B cell (primary cell): ENCODE data around the gene TBCA. TPM values are rescaled to one million over a fixed set of nuclear protein-coding genes. Genes with fewer than 3 reads are reported as not detected.

Experiments
- ATAC-seq: fragments of 200-7000 bp; cut with Tn5 transposase; one replicate; pipeline ENCODE4 v1.10.0; 2021; ENCODE audit warnings: low read depth, mild to moderate bottlenecking, moderate number of reproducible peaks, moderate library complexity
- CTCF ChIA-PET: fragments of 350-600 bp; sonication (Branson Sonifier 250); formaldehyde crosslinking; loops from one replicate; lab custom pipeline; 2021; ENCODE audit warnings: antibody characterized with exemption, inconsistent platforms; lab: Charles Lee
- POLR2A ChIA-PET: fragments of 350-600 bp; sonication (Branson Sonifier 250); formaldehyde crosslinking; loops from one replicate; lab custom pipeline; 2021; ENCODE audit warnings: antibody characterized with exemption; lab: Charles Lee
- DNase-seq: peaks from one replicate; pipeline ENCODE4 v3.0.0; 2013
- H2AFZ ChIP-seq: 2 replicates; pipeline ENCODE4 v1.6.1; 2012; ENCODE audit warnings: mild to moderate bottlenecking, low read depth, low read length; ENCODE audit not compliant: insufficient read depth, poor library complexity, severe bottlenecking
- H3K27ac ChIP-seq, 2 donors: 1 replicate in 1 of 2; 2 replicates in 1 of 2; pipeline ENCODE4 v1.5.1; 2012 to 2013; ENCODE audit warnings: low read length in 2 of 2, mild to moderate bottlenecking in 2 of 2, moderate library complexity in 1 of 2
- H3K27me3 ChIP-seq, 4 experiments: fragments of 200-600 bp in 1 of 4; sonication (generic) in 1 of 4; replicated peaks in 1 of 4; 1 replicate in 2 of 4; 2 replicates in 2 of 4; pipeline versions ENCODE4 v1.6.1 to v1.7.0; 2013 to 2016; ENCODE audit warnings: low read length in 3 of 4, mild to moderate bottlenecking in 2 of 4, mixed read lengths in 1 of 4, moderate library complexity in 1 of 4; ENCODE audit not compliant: insufficient read depth in 4 of 4, control insufficient read depth in 3 of 4; ENCODE audit errors: control extremely low read depth in 1 of 4
- H3K36me3 ChIP-seq, 2 experiments: replicated peaks in 1 of 2; 1 replicate in 1 of 2; 2 replicates in 1 of 2; pipeline versions ENCODE4 v1.6.1 to v1.7.1; 2013; ENCODE audit warnings: low read length in 1 of 2; ENCODE audit not compliant: insufficient read depth in 2 of 2, control insufficient read depth in 1 of 2; ENCODE audit errors: control extremely low read depth in 1 of 2, extremely low read depth in 1 of 2
- H3K4me1 ChIP-seq, 2 donors: fragments of 200-600 bp in 1 of 2; sonication (generic) in 1 of 2; 1 replicate in 1 of 2; 2 replicates in 1 of 2; pipeline versions ENCODE4 v1.5.1 to v1.6.1; 2013 to 2017; ENCODE audit warnings: low read length in 2 of 2; ENCODE audit not compliant: control insufficient read depth in 2 of 2, insufficient read depth in 2 of 2
- H3K4me2 ChIP-seq: replicated peaks from 2 replicates; pipeline ENCODE3; 2012; ENCODE audit warnings: mild to moderate bottlenecking, low read depth, low read length; ENCODE audit not compliant: poor library complexity, severe bottlenecking
- H3K4me3 ChIP-seq, 5 experiments: fragments of 200-600 bp in 1 of 5; sonication (generic) in 1 of 5; 1 replicate in 3 of 5; 2 replicates in 2 of 5; pipeline versions ENCODE4 v1.5.1 to v1.7.0; 2011 to 2016; ENCODE audit warnings: low read length in 4 of 5, mild to moderate bottlenecking in 4 of 5, low read depth in 2 of 5, control low read depth in 1 of 5, moderate library complexity in 1 of 5; ENCODE audit not compliant: insufficient read depth in 1 of 5; ENCODE audit errors: control extremely low read depth in 1 of 5, extremely low read depth in 1 of 5
- H3K79me2 ChIP-seq: fragments of 200-600 bp; sonication (generic); one replicate; pipeline ENCODE4 v1.6.0; 2016; ENCODE audit warnings: low read length; ENCODE audit not compliant: control insufficient read depth, insufficient read depth
- H3K9ac ChIP-seq: fragments of 200-600 bp; sonication (generic); 2 replicates; pipeline ENCODE4 v1.6.1; 2017; ENCODE audit warnings: mild to moderate bottlenecking, low read length, moderate library complexity
- H3K9me3 ChIP-seq, 3 donors: one replicate each; pipeline versions ENCODE4 v1.6.1 to v1.7.1; 2013; ENCODE audit warnings: low read length in 2 of 3; ENCODE audit not compliant: control insufficient read depth in 2 of 3, insufficient read depth in 1 of 3; ENCODE audit errors: control extremely low read depth in 1 of 3
- H4K20me1 ChIP-seq: 2 replicates; pipeline ENCODE4 v1.6.0; 2012; ENCODE audit warnings: mild to moderate bottlenecking, low read length; ENCODE audit not compliant: insufficient read depth, control insufficient read depth, poor library complexity, severe bottlenecking
- H3K27ac Mint-ChIP-seq: one replicate; pipeline ENCODE4 v1.8.0; 2021; ENCODE audit warnings: mixed read lengths
- H3K27me3 Mint-ChIP-seq: one replicate; pipeline ENCODE4 v1.8.0; 2021; ENCODE audit warnings: mixed read lengths
- H3K4me1 Mint-ChIP-seq: one replicate; pipeline ENCODE4 v1.8.0; 2021; ENCODE audit warnings: mixed read lengths
- H3K4me3 Mint-ChIP-seq: one replicate; pipeline ENCODE4 v1.8.0; 2021; ENCODE audit warnings: mixed read lengths
- H3K9me3 Mint-ChIP-seq: one replicate; pipeline ENCODE4 v1.8.0; 2022; ENCODE audit warnings: mixed read lengths; ENCODE audit not compliant: insufficient read depth
- CTCF ChIP-seq: fragments of 200-600 bp; IDR thresholded peaks from one replicate; pipeline ENCODE4 v1.8.0; 2022; ENCODE audit warnings: antibody characterized with exemption, mild to moderate bottlenecking
- EZH2 ChIP-seq: IDR thresholded peaks from 2 replicates; pipeline ENCODE4 v1.6.1; 2012; ENCODE audit warnings: borderline replicate concordance, low read depth, mild to moderate bottlenecking, moderate library complexity, low read length; ENCODE audit not compliant: insufficient read depth, poor library complexity, severe bottlenecking
- WGBS: methylation state at CpG from one replicate; pipeline ENCODE4 v1.1.5; 2013; ENCODE audit warnings: missing lambda C conversion rate; ENCODE audit not compliant: insufficient coverage; 5-methylcytosine and 5-hydroxymethylcytosine counted together
- intact Hi-C: fragments of 100-400 bp; cut with micrococcal nuclease; formaldehyde crosslinking; loops from one replicate; pipeline ENCODE4 v1.10.0; 2022
- polyA plus RNA-seq: library from polyadenylated mRNA; depleted of rRNA; stranded (reverse); fragments of >200 nt; gene quantifications from 2 replicates; pipeline ENCODE4 v1.2.3, GENCODE V29; 2012
- total RNA-seq, 2 donors: library from RNA; stranded (reverse); fragments of 120-200 nt in 1 of 2; gene quantifications; 1 replicate in 1 of 2; 2 replicates in 1 of 2; pipeline versions ENCODE4 v1.2.3 to v1.2.4, GENCODE V29; 2013 to 2022

TBCA gene
- total and polyA plus RNA-seq, 2 donors (not counting 1 experiment from before 2014, with no cell fraction given): 22.3 to 110 TPM

- H3K4me3 Mint-ChIP-seq: no peak overlapping the region
- no peak overlapping the region for H3K4me3 ChIP-seq
- no peak for ATAC-seq
- DNase-seq: no peak
- H3K9me3 ChIP-seq: no peaks in the 10 kb centered on the region
- WGBS: 100% methylated on average over 1 of the region's 3 CpGs
- no peaks in the 10 kb centered on the region for H3K27me3 Mint-ChIP-seq
- no peak overlapping the region for H3K27ac Mint-ChIP-seq
- ChIA-PET CTCF (no interaction called here), POLR2A (no interaction called here)
- no peaks in the 10 kb centered on the region for H3K36me3 ChIP-seq
- H3K27ac ChIP-seq: no peak overlapping the region
- peaks cover 5% of the 10 kb centered on the region for H4K20me1 ChIP-seq
- TF ChIP-seq CTCF (no peak), EZH2 (no peak)
- H3K9me3 Mint-ChIP-seq: no peaks in the 10 kb centered on the region
- intact Hi-C loops: no loop called here
- no peaks in the 10 kb centered on the region for H3K27me3 ChIP-seq
- H3K4me1 Mint-ChIP-seq: peaks cover 13% of the 10 kb centered on the region
- H3K4me2 ChIP-seq: no peak overlapping the region
- no peak overlapping the region for H2AFZ ChIP-seq
- no peaks in the 10 kb centered on the region for H3K4me1 ChIP-seq
- H3K79me2 ChIP-seq: peaks cover 33% of the 10 kb centered on the region
- H3K9ac ChIP-seq: no peak overlapping the region
Observed at GRCh38 chr5:77727190-77727589, 48.9 kb downstream of the TBCA start.

GRCh38 chr5:77725616-77726015 lies 50.5 kb downstream of the TBCA start:
- Histone ChIP-seq H2AFZ (no peak overlapping the region), H3K4me1 (no peaks in the 10 kb centered on the region), H3K36me3 (no peaks in the 10 kb centered on the region), H3K9ac (no peak overlapping the region), H3K9me3 (no peaks in the 10 kb centered on the region), H3K4me3 (no peak overlapping the region), H3K27me3 (no peaks in the 10 kb centered on the region), H3K79me2 (peaks cover 23% of the 10 kb centered on the region), H3K4me2 (no peak overlapping the region), H4K20me1 (no peaks in the 10 kb centered on the region), H3K27ac (no peak overlapping the region)
- 100% methylated on average over 1 of the region's 7 CpGs for WGBS
- ATAC-seq (no peak), DNase-seq (no peak)
- Mint-ChIP-seq H3K4me1 (peaks cover 15% of the 10 kb centered on the region), H3K27me3 (no peaks in the 10 kb centered on the region), H3K27ac (no peak overlapping the region), H3K4me3 (no peak overlapping the region), H3K9me3 (no peaks in the 10 kb centered on the region)
- intact Hi-C loops: no loop called here
- no peak for TF ChIP-seq CTCF
- ChIA-PET CTCF (no interaction called here), POLR2A (no interaction called here)
